GM18868 (cell line): ENCODE measurements around the gene KCNG1.
"Not testable (repeated sequence)": the region's sequence is repeated elsewhere in the genome, so short reads cannot be mapped to it uniquely, and the experiment has no call there.

ENCODE experiments used
- ATAC-seq: cut with Tn5 transposase; IDR thresholded peaks from one replicate; pipeline ENCODE4 v1.9.1; 2021; ENCODE audit warnings: mild to moderate bottlenecking, moderate library complexity; ENCODE audit not compliant: unreplicated experiment

The KCNG1 gene

GRCh38 chr20:50987493-50988210 is 35.3 kb downstream of the KCNG1 start:
- ATAC-seq: no peak

GRCh38 chr20:50983321-50983720 is 39.6 kb downstream of the KCNG1 start:
- no peak for ATAC-seq

- ATAC-seq: no peak
Observed at GRCh38 chr20:50982363-50982762, 40.5 kb downstream of the KCNG1 start.

- no peak for ATAC-seq
Observed at GRCh38 chr20:50981714-50982048, 41.2 kb downstream of the KCNG1 start.

- peak; percentile 57 for ATAC-seq
Observed at GRCh38 chr20:50980851-50981713, 41.8 kb downstream of the KCNG1 start.

GRCh38 chr20:50980071-50980681 is 42.7 kb downstream of the KCNG1 start:
- ATAC-seq: no peak

GRCh38 chr20:50978533-50978932 is 44.4 kb downstream of the KCNG1 start:
- not testable (repeated sequence) for ATAC-seq

GRCh38 chr20:50977066-50978021 is 45.6 kb downstream of the KCNG1 start:
- no peak for ATAC-seq

- ATAC-seq: no peak
Observed at GRCh38 chr20:50975701-50976330, 47.1 kb downstream of the KCNG1 start.

GRCh38 chr20:50969912-50970311 is 53.0 kb downstream of the KCNG1 start:
- no peak for ATAC-seq

GRCh38 chr20:50969435-50969834 is 53.5 kb downstream of the KCNG1 start:
- ATAC-seq: no peak

GRCh38 chr20:50968289-50968688 is 54.6 kb downstream of the KCNG1 start:
- ATAC-seq: no peak

GRCh38 chr20:50967586-50967985 is 55.3 kb downstream of the KCNG1 start:
- ATAC-seq: no peak

- ATAC-seq: no peak
Observed at GRCh38 chr20:50959543-50960126, 63.3 kb downstream of the KCNG1 start.

GRCh38 chr20:50958615-50959542 is 64.0 kb downstream of the KCNG1 start, which contains the start of gene MOCS3:
TSS of gene MOCS3 (plus strand) at chr20:50958818. CDS start at chr20:50958843, 25 bp downstream.
- peak; percentile 79 for ATAC-seq

GRCh38 chr20:50957798-50958614 is 64.9 kb downstream of the KCNG1 start, which contains the start of gene DPM1:
TSS of gene DPM1 (minus strand) at chr20:50958532. CDS start at chr20:50958523, 9 bp downstream.
- peak; percentile 83 for ATAC-seq

GRCh38 chr20:50957276-50957675 is 65.6 kb downstream of the KCNG1 start:
- no peak for ATAC-seq

- no peak for ATAC-seq
Observed at GRCh38 chr20:50953821-50954220, 69.1 kb downstream of the KCNG1 start.
